Tibial artery (tissue), 4 donors: Measurements from ENCODE around the gene ATXN10.
A peak's percentile ranks its signal among the peaks of the same experiment; 100 is the strongest.

Experiments
- DNase-seq, 2 donors: peaks; one replicate each; pipeline ENCODE4 v3.0.0-alpha.2; 2019
- H3K27ac ChIP-seq, 2 donors: fragments of 200-600 bp; sonication (generic) in 1 of 2; 1 replicate in 1 of 2; 2 replicates in 1 of 2; pipeline ENCODE4 v1.5.1; 2018 to 2019; ENCODE audit warnings: mild to moderate bottlenecking in 1 of 2
- H3K27me3 ChIP-seq, 2 donors: fragments of 200-600 bp; sonication (generic) in 1 of 2; one replicate each; pipeline versions ENCODE4 v1.5.1 to v1.6.0; 2016 to 2019
- H3K36me3 ChIP-seq, 3 donors: fragments of 200-600 bp; sonication (generic) in 2 of 3; one replicate each; pipeline ENCODE4 v1.5.1; 2016 to 2019; ENCODE audit warnings: mild to moderate bottlenecking in 2 of 3
- H3K4me1 ChIP-seq, 4 donors: fragments of 200-600 bp; sonication (generic) in 2 of 4; 1 replicate in 3 of 4; 2 replicates in 1 of 4; pipeline ENCODE4 v1.5.1; 2016 to 2019
- H3K4me3 ChIP-seq, 2 donors: fragments of 200-600 bp; sonication (generic) in 1 of 2; 1 replicate in 1 of 2; 2 replicates in 1 of 2; pipeline ENCODE4 v1.5.1; 2018 to 2019; ENCODE audit warnings: mild to moderate bottlenecking in 2 of 2
- H3K9me3 ChIP-seq, 3 donors: fragments of 200-600 bp; sonication (generic) in 1 of 3; one replicate each; pipeline ENCODE4 v1.5.1; 2016 to 2019
- CTCF ChIP-seq, 2 experiments: fragments of 200-600 bp in 1 of 2; fragments of 450-650 bp in 1 of 2; IDR thresholded peaks; one replicate each; pipeline ENCODE4 v1.5.1; 2017 to 2019; ENCODE audit warnings: antibody characterized with exemption in 2 of 2, mild to moderate bottlenecking in 1 of 2, moderate library complexity in 1 of 2
- intact Hi-C: fragments of 100-400 bp; cut with DNase I; formaldehyde crosslinking; loops from one replicate; pipeline ENCODE4 v1.15.0; 2023; ENCODE audit warnings: low total_unique reads

ATXN10 gene

GRCh38 chr22:45863981-45864751, 192.5 kb downstream of the ATXN10 start:
- intact Hi-C loops: no loop called here
- Histone ChIP-seq H3K27ac (no peak overlapping the region), H3K9me3 (peaks cover 0 to 7% (median 0%) of the 10 kb centered on the region in 3 donors), H3K27me3 (peaks cover 0 to 33% of the 10 kb centered on the region in 2 donors), H3K4me1 (peaks cover 0 to 29% (median 18%) of the 10 kb centered on the region in 4 donors), H3K36me3 (peaks cover 0 to 14% (median 14%) of the 10 kb centered on the region in 3 donors), H3K4me3 (no peak overlapping the region)
- TF ChIP-seq CTCF (IDR thresholded peaks at IDR 0.05): peak; percentile 57 to 75
- peak; percentile 65 to 74 for DNase-seq

DNA sequence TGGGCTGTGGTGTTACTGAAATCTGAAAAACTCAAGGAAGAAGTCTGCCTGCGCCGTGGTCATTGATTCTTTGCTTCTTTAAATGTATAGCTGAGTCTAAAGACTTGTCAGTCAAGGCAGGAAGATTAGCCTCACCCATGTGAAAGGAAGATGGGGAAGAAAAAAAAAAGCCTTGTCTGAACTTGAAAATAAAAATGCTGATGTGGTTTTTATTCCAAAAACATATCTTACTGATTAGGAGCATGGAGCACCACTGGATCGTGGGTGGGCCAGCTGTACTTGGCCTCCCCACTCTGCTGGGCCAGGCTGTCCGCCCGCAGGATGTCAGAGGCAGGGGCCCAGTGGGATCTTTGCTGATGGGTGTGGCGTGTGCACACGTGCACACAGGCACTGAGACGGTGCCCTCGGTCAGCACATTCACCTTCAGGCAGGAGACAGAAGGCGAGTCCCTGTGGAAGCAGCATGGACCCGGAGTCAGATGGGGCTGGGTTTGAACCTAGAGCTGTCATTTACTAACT, 193.4 kb downstream of the ATXN10 start:
- Histone ChIP-seq H3K9me3 (peaks cover 0 to 7% (median 0%) of the 10 kb centered on the region in 3 donors), H3K27ac (no peak overlapping the region), H3K4me1 (peaks cover 0 to 29% (median 18%) of the 10 kb centered on the region in 4 donors), H3K36me3 (peaks cover 0 to 5% (median 5%) of the 10 kb centered on the region in 3 donors), H3K4me3 (no peak overlapping the region), H3K27me3 (peaks cover 0 to 33% of the 10 kb centered on the region in 2 donors)
- DNase-seq: no peak
- intact Hi-C loops: no loop called here
- TF ChIP-seq CTCF (IDR thresholded peaks at IDR 0.05): no peak

DNA sequence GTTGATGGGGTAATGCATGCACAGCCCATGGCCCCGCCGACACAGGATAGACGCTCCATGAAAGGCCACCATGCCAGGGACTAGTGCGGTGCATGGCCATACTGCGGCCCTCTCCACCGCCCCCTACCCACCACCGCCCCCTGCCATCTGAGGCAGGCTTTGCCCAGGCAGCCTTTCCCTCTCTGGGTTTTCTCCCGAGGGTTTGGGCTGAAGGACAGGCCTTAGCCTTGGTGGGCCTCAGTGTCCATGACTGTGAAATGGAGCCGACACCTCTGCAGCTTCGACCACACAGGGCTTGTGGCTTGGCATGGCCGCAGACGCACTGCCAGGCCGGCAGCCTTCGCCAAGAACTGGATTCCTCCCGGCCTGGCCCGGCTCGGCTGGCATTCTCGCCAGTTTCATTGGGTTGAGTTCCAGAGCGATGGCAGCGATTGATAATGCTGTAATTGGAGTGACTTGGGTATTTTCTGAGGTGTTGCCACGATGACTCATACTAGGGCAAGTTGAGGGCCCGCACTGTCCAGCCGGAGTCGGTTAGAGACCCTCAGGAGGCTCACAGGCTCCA, 194.0 kb downstream of the ATXN10 start:
- intact Hi-C loops: no loop called here
- DNase-seq: no peak

DNA sequence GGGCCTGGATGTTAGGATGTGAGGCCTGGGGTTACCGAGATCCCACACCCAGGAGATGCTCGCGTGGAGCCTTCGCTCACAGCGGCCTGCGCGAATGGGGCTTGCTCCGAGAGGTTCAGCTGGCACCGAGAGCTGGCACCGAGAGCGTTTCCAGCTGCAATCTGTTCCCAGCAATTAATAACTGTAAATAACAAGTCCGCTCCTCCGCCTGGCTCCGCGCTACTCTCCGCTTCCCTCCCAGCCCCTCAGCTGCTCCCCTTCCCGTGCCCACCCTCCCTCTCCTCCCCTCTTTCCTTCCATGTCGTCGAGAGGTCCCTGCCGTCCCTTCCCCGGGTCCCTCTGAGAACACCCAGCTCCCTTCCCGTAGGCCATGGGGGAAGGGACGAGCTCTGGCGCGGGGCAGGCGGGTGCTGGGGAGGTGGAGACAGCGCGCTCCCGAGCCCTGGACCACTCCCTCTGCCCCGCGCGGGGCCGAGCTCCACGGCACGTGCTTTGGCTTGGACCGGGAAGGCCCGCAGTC, 194.6 kb downstream of the ATXN10 start:
- peaks cover 0 to 33% of the 10 kb centered on the region in 2 donors for H3K27me3 ChIP-seq
- intact Hi-C loops: no loop called here
- H3K27ac ChIP-seq: no peak overlapping the region
- no peak for TF ChIP-seq CTCF (IDR thresholded peaks at IDR 0.05)
- peaks cover 0 to 29% (median 18%) of the 10 kb centered on the region in 4 donors for H3K4me1 ChIP-seq
- peaks cover 0 to 7% (median 0%) of the 10 kb centered on the region in 3 donors for H3K9me3 ChIP-seq
- no peak for DNase-seq
- H3K36me3 ChIP-seq: peaks cover 0 to 4% (median 0%) of the 10 kb centered on the region in 3 donors
- H3K4me3 ChIP-seq: no peak overlapping the region

More for the DNA sequence above, 194.0 kb downstream of the ATXN10 start:
- H3K4me3 ChIP-seq: no peak overlapping the region
- TF ChIP-seq CTCF (IDR thresholded peaks at IDR 0.05): no peak
- H3K4me1 ChIP-seq: peaks cover 0 to 29% (median 18%) of the 10 kb centered on the region in 4 donors
- no peak overlapping the region for H3K27ac ChIP-seq
- H3K36me3 ChIP-seq: peaks cover 0 to 4% (median 0%) of the 10 kb centered on the region in 3 donors
- H3K9me3 ChIP-seq: peaks cover 0 to 7% (median 0%) of the 10 kb centered on the region in 3 donors
- H3K27me3 ChIP-seq: peaks cover 0 to 33% of the 10 kb centered on the region in 2 donors

- no peak for TF ChIP-seq CTCF (IDR thresholded peaks at IDR 0.05)
- H3K27me3 ChIP-seq: peaks cover 0 to 33% of the 10 kb centered on the region in 2 donors
- peaks cover 0 to 2% (median 0%) of the 10 kb centered on the region in 3 donors for H3K36me3 ChIP-seq
- H3K27ac ChIP-seq: no peak overlapping the region
- H3K9me3 ChIP-seq: peaks cover 0 to 7% (median 0%) of the 10 kb centered on the region in 3 donors
- no peak for DNase-seq
- H3K4me1 ChIP-seq: peaks cover 0 to 29% (median 18%) of the 10 kb centered on the region in 4 donors
- H3K4me3 ChIP-seq: peak overlapping the region in 1 of 2 donors; percentile 23
- intact Hi-C loops: no loop called here
Observed at GRCh38 chr22:45866646-45867117, 195.0 kb downstream of the ATXN10 start.
